Measurements from ENCODE around the gene HOXA9.
A peak's percentile ranks its signal among the peaks of the same experiment; 100 is the strongest.

Gene HOXA9

GRCh38 chr7:27148031-27148755, 17.1 kb downstream of the HOXA9 start (continued):
- TF ChIP-seq ZBTB44 (tag by site-specific recombination; IDR thresholded peaks at IDR 0.05) (no peak), ZFP37 (tag by site-specific recombination; IDR thresholded peaks at IDR 0.05) (no peak), ZNF248 (tag by site-specific recombination; IDR thresholded peaks at IDR 0.05) (no peak), AEBP2 (tag by site-specific recombination; IDR thresholded peaks at IDR 0.05; ENCODE audit: borderline replicate concordance) (no peak), ZNF138 (tag by site-specific recombination; IDR thresholded peaks at IDR 0.05; ENCODE audit: borderline replicate concordance) (no peak), ZNF24 (tag by site-specific recombination; IDR thresholded peaks at IDR 0.05) (no peak), ZBTB6 (tag by site-specific recombination; IDR thresholded peaks at IDR 0.05) (peak; percentile 80; the same call in 1 of the 2 replicates), ZXDB (tag by site-specific recombination; IDR thresholded peaks at IDR 0.05) (peak; percentile 24; the same call in 1 of the 2 replicates), ZNF843 (tag by site-specific recombination; IDR thresholded peaks at IDR 0.05) (no peak), ZNF501 (tag by site-specific recombination; IDR thresholded peaks at IDR 0.05) (peak; percentile 15; the same call in 1 of the 2 replicates), PBX3 (CRISPR knock-in tag; IDR thresholded peaks at IDR 0.05) (no peak), ZNF391 (tag by site-specific recombination; IDR thresholded peaks at IDR 0.05; ENCODE audit: borderline replicate concordance, low read depth) (0 out of 2 replicates have a peak, but pooled peaks have one; percentile 61), ZNF555 (tag by site-specific recombination; conservative IDR thresholded peaks at IDR 0.05) (no peak), IKZF3 (tag by site-specific recombination; IDR thresholded peaks at IDR 0.05) (no peak), ZBTB1 (tag by site-specific recombination; IDR thresholded peaks at IDR 0.05) (no peak), ZNF433 (tag by site-specific recombination; IDR thresholded peaks at IDR 0.05; ENCODE audit: low read depth) (no peak), ZFP69B (tag by site-specific recombination; IDR thresholded peaks at IDR 0.05) (peak; percentile 31; the same call in 1 of the 2 replicates), ZNF449 (tag by site-specific recombination; IDR thresholded peaks at IDR 0.05) (no peak), ZNF521 (tag by site-specific recombination; IDR thresholded peaks at IDR 0.05) (no peak), SCRT2 (tag by site-specific recombination; IDR thresholded peaks at IDR 0.05) (no peak), ZNF221 (tag by site-specific recombination; IDR thresholded peaks at IDR 0.05; ENCODE audit: borderline replicate concordance) (no peak)
- TF ChIP-seq, protein P1, sequence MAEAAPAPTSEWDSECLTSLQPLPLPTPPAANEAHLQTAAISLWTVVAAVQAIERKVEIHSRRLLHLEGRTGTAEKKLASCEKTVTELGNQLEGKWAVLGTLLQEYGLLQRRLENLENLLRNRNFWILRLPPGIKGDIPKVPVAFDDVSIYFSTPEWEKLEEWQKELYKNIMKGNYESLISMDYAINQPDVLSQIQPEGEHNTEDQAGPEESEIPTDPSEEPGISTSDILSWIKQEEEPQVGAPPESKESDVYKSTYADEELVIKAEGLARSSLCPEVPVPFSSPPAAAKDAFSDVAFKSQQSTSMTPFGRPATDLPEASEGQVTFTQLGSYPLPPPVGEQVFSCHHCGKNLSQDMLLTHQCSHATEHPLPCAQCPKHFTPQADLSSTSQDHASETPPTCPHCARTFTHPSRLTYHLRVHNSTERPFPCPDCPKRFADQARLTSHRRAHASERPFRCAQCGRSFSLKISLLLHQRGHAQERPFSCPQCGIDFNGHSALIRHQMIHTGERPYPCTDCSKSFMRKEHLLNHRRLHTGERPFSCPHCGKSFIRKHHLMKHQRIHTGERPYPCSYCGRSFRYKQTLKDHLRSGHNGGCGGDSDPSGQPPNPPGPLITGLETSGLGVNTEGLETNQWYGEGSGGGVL (tag by site-specific recombination; IDR thresholded peaks at IDR 0.05), result peak; percentile 34; the same call in 1 of the 2 replicates
- TF ChIP-seq, protein P2, sequence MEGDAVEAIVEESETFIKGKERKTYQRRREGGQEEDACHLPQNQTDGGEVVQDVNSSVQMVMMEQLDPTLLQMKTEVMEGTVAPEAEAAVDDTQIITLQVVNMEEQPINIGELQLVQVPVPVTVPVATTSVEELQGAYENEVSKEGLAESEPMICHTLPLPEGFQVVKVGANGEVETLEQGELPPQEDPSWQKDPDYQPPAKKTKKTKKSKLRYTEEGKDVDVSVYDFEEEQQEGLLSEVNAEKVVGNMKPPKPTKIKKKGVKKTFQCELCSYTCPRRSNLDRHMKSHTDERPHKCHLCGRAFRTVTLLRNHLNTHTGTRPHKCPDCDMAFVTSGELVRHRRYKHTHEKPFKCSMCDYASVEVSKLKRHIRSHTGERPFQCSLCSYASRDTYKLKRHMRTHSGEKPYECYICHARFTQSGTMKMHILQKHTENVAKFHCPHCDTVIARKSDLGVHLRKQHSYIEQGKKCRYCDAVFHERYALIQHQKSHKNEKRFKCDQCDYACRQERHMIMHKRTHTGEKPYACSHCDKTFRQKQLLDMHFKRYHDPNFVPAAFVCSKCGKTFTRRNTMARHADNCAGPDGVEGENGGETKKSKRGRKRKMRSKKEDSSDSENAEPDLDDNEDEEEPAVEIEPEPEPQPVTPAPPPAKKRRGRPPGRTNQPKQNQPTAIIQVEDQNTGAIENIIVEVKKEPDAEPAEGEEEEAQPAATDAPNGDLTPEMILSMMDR (tag by site-specific recombination; IDR thresholded peaks at IDR 0.05), result no peak
- TF ChIP-seq, protein P3, sequence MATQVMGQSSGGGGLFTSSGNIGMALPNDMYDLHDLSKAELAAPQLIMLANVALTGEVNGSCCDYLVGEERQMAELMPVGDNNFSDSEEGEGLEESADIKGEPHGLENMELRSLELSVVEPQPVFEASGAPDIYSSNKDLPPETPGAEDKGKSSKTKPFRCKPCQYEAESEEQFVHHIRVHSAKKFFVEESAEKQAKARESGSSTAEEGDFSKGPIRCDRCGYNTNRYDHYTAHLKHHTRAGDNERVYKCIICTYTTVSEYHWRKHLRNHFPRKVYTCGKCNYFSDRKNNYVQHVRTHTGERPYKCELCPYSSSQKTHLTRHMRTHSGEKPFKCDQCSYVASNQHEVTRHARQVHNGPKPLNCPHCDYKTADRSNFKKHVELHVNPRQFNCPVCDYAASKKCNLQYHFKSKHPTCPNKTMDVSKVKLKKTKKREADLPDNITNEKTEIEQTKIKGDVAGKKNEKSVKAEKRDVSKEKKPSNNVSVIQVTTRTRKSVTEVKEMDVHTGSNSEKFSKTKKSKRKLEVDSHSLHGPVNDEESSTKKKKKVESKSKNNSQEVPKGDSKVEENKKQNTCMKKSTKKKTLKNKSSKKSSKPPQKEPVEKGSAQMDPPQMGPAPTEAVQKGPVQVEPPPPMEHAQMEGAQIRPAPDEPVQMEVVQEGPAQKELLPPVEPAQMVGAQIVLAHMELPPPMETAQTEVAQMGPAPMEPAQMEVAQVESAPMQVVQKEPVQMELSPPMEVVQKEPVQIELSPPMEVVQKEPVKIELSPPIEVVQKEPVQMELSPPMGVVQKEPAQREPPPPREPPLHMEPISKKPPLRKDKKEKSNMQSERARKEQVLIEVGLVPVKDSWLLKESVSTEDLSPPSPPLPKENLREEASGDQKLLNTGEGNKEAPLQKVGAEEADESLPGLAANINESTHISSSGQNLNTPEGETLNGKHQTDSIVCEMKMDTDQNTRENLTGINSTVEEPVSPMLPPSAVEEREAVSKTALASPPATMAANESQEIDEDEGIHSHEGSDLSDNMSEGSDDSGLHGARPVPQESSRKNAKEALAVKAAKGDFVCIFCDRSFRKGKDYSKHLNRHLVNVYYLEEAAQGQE (tag by site-specific recombination; IDR thresholded peaks at IDR 0.05), result no peak
